Superior temporal gyrus (tissue), 1 donor: Measurements from ENCODE around the gene HUNK.
"Not testable (repeated sequence)": the region's sequence is repeated elsewhere in the genome, so short reads cannot be mapped to it uniquely, and the experiment has no call there.

Source experiments
- DNase-seq: peaks from one replicate; pipeline ENCODE4 v3.0.0-alpha.2; 2016; ENCODE audit errors: extremely low spot score

Gene HUNK

GRCh38 chr21:31870472-31871193, 2.2 kb upstream of the HUNK start:
- no peak for DNase-seq

- not testable (repeated sequence) for DNase-seq
Measured at GRCh38 chr21:31871371-31871770, 1.4 kb upstream of the HUNK start.

- DNase-seq: no peak
Measured at GRCh38 chr21:31872072-31872451, 758 bp upstream of the HUNK start.

- no peak for DNase-seq
Measured at GRCh38 chr21:31873275-31873695, 465 bp downstream of the HUNK start.

GRCh38 chr21:31873696-31874599, 1.1 kb downstream of the HUNK start:
- no peak for DNase-seq

GRCh38 chr21:31874812-31875212, 2.0 kb downstream of the HUNK start:
- no peak for DNase-seq

GRCh38 chr21:31875496-31876015, 2.7 kb downstream of the HUNK start:
- peak; percentile 60 for DNase-seq

- DNase-seq: no peak
Measured at GRCh38 chr21:31877463-31877957, 4.7 kb downstream of the HUNK start.

- no peak for DNase-seq
Measured at GRCh38 chr21:31878831-31879230, 6.0 kb downstream of the HUNK start.

- DNase-seq: no peak
Measured at GRCh38 chr21:31879241-31879650, 6.4 kb downstream of the HUNK start.

GRCh38 chr21:31879911-31880310, 7.1 kb downstream of the HUNK start:
- DNase-seq: no peak

- no peak for DNase-seq
Measured at GRCh38 chr21:31880816-31881215, 8.0 kb downstream of the HUNK start.

- DNase-seq: no peak
Measured at GRCh38 chr21:31882711-31883110, 9.9 kb downstream of the HUNK start.

- no peak for DNase-seq
Measured at GRCh38 chr21:31885146-31885545, 12.3 kb downstream of the HUNK start.

- DNase-seq: no peak
Measured at GRCh38 chr21:31886915-31887314, 14.1 kb downstream of the HUNK start.

- DNase-seq: no peak
Measured at GRCh38 chr21:31887391-31887841, 14.6 kb downstream of the HUNK start.

- no peak for DNase-seq
Measured at GRCh38 chr21:31888936-31889371, 16.1 kb downstream of the HUNK start.

GRCh38 chr21:31889460-31889859, 16.6 kb downstream of the HUNK start:
- DNase-seq: no peak

GRCh38 chr21:31892686-31893085, 19.9 kb downstream of the HUNK start:
- DNase-seq: no peak

GRCh38 chr21:31893851-31894415, 21.1 kb downstream of the HUNK start:
- DNase-seq: no peak

GRCh38 chr21:31894457-31894856, 21.6 kb downstream of the HUNK start:
- no peak for DNase-seq
